NOMO-1 (cell line): ENCODE results near the gene FUT2.

Source experiments
- DNase-seq, 2 experiments: peaks; one replicate each; lab custom pipeline; 2025; ENCODE audit not compliant: unreplicated experiment in 2 of 2; lab: John Stamatoyannopoulos, UW

The FUT2 gene

DNA sequence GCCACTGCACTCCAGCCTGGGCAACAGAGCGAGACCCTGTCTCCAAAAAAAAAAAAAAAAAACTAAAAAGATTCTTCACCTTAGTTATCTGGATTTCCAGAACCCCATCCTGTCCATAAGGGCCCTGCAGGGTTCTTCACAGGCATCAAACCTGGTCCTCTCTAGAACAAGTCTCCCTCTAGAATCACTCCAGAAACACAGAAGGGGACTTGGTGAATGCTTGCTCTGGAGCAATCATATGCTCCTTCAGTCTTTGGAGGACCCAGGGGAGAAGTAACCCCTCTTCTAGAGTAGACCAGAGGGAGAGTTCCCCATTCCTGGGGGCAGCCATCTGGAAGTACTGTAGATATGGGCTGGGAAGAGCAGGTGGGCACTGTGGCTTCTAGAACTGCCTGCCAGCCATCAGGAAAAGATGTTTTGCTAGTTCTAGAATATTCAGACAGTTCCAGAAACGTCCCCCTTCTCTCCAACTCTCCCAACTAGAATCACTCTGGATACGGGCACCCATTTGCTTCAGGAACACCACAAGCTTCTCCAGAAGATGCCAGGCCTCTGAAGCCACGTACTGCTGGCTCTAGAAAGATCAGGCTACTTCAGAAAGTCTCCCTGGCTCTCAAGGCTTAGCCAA is 53.9 kb downstream of the FUT2 start:
- DNase-seq, result no peak

DNA sequence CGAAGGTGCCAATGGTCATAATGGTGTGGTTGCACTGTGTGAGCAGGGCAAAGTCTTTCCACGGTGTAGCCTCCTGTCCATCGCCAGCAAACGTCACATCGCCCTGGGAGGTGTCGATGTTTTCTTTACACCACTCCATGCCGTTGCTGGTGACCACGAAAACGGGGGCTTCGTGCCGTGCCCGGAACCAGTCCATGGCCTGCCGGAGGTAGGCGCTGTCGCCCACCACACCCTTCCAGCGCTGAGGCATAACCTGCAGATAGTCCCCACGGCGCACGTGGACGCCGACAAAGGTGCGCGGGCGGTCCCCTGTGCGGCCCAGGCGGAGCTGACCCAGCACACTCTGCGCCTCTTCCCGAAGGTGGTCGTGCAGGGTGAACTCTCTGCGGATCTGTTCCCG is 54.6 kb downstream of the FUT2 start:
- DNase-seq, result no peak

GRCh38 chr19:48750771-48751504 is 55.2 kb downstream of the FUT2 start:
- no peak for DNase-seq

GRCh38 chr19:48751845-48752495 is 56.2 kb downstream of the FUT2 start:
- DNase-seq, result no peak

DNA sequence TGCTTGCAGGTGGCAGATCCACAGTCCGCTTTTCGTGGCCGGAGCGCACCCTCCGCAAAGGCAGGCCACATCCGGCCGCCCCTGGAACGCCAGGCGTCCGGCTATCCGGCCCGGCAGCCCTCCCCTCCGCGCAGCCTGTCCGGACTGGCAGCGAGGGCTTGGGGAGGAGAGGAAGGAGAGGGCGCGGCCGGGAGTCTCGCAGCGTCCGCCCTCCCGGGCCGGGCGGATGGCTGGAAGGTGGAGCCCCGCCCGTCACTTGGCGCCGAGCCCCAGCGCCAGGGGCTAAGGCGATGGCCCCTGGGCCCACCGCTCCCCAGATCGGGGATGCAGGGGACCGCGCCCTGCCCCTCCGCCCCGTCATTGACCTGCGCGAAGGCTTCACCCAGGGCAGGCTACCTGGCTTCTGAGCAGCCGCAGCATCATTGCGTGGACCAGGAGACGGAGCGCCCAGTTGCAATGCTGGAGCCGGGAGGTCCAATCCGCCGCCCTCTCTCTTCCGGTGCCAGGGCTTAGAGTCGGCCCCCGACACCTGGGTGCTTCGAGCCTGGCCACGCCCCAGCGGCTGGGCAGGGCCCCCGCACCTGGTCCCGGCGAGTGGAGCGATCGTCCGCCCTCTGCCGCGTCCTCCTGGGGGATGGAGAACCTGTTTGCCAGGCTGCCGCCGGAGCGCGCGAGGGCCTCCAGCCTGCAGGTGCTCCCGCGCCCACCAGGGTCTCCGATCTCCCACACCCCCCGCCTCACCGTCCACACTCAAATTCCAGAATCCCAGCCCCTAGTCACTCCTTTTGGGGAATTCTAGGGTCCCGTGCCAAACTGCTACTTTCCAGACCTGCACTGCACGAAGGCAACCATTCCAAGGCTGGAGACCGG is 57.0 kb downstream of the FUT2 start, which contains the start of gene FUT1:
FUT1 (minus strand) TSS at position 146 of the 870 bp plus-strand sequence. CDS start 1,360 bp downstream, outside the sequence.
- peak in 1 of 2 experiments; percentile 4 for DNase-seq

DNA sequence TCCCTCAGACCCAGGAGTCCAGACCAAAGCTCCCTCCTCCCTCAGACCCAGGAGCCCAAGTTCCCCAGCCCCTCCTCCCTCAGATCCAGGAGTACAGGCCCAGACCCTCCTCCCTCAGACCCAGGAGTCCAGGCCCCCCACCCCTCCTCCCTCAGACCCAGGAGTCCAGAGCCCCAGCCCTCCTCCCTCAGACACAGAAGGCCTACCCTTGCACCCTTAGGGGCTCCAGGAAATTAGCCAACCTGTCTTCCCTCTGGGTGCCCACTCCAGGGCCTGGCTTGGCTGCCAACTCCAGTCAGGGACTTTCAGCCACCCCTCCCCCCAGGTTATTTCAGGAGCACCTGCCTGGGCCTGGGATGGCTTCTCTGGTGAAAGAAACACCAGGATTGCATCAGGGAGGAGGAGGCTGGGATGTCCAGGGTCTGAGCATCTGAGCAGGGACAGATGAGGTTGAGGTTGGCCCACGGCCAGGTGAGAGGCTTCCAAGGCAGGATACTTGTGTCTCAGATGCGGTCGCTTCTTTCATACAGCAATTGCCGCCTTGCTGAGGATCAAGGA is 59.4 kb downstream of the FUT2 start, which contains the start of gene FGF21:
FGF21 (plus strand) TSS at position 441 of the 558 bp plus-strand sequence. CDS start 713 bp downstream, outside the sequence.
- no peak for DNase-seq
